MG63 (cell line): ENCODE results near the gene PRPSAP1. TPM values are rescaled to one million over a fixed set of nuclear protein-coding genes. Genes with fewer than 3 reads are reported as not detected.
"Not testable (repeated sequence)": the region's sequence is repeated elsewhere in the genome, so short reads cannot be mapped to it uniquely, and the experiment has no call there.

Source experiments
- DNase-seq: peaks from one replicate; pipeline ENCODE4 v3.0.0-alpha.2; 2020
- H3K27me3 ChIP-seq: fragments of 250-450 bp; sonication (Bioruptor Pico); 2 replicates; pipeline ENCODE4 v1.5.1; 2020; ENCODE audit warnings: mild to moderate bottlenecking, moderate library complexity
- H3K36me3 ChIP-seq: fragments of 250-450 bp; sonication (Bioruptor Pico); 2 replicates; pipeline ENCODE4 v1.5.1; 2020; ENCODE audit warnings: mild to moderate bottlenecking, moderate library complexity
- H3K4me3 ChIP-seq: fragments of 250-450 bp; sonication (Bioruptor Pico); 2 replicates; pipeline ENCODE4 v1.5.1; 2020; ENCODE audit warnings: mild to moderate bottlenecking, moderate library complexity
- H3K9me3 ChIP-seq: fragments of 250-450 bp; sonication (Bioruptor Pico); 2 replicates; pipeline ENCODE4 v1.5.1; 2020; ENCODE audit warnings: mild to moderate bottlenecking, moderate library complexity
- total RNA-seq: library from RNA; depleted of rRNA; stranded (reverse); fragments of >200 nt; shearing (Covaris generic); gene quantifications from 2 replicates; pipeline ENCODE4 v1.2.3, GENCODE V29; 2014; ENCODE audit warnings: low replicate concordance

PRPSAP1 gene
- total RNA-seq, 1 experiment from 2014 or later: 64.7 TPM

GRCh38 chr17:76350463-76350862 lies 3.3 kb downstream of the PRPSAP1 start:
- no peak for DNase-seq
- Histone ChIP-seq H3K36me3 (peaks cover 17% of the 10 kb centered on the region), H3K27me3 (no peaks in the 10 kb centered on the region), H3K4me3 (no peak overlapping the region), H3K9me3 (no peaks in the 10 kb centered on the region)

- not testable (repeated sequence) for H3K4me3 ChIP-seq, H3K27me3 ChIP-seq, DNase-seq, H3K9me3 ChIP-seq
- peaks cover 23% of the 10 kb centered on the region for H3K36me3 ChIP-seq
Observed at GRCh38 chr17:76346936-76347335, 6.8 kb downstream of the PRPSAP1 start.

- Histone ChIP-seq H3K27me3 (no peaks in the 10 kb centered on the region), H3K4me3 (no peak overlapping the region), H3K36me3 (peaks cover 23% of the 10 kb centered on the region), H3K9me3 (no peaks in the 10 kb centered on the region)
- DNase-seq: no peak
Observed at GRCh38 chr17:76345377-76345974, 8.2 kb downstream of the PRPSAP1 start.

GRCh38 chr17:76343106-76343505 lies 10.6 kb downstream of the PRPSAP1 start:
- H3K9me3 ChIP-seq: no peaks in the 10 kb centered on the region
- H3K4me3 ChIP-seq: no peak overlapping the region
- DNase-seq: no peak
- H3K36me3 ChIP-seq: peaks cover 23% of the 10 kb centered on the region
- no peaks in the 10 kb centered on the region for H3K27me3 ChIP-seq

- no peaks in the 10 kb centered on the region for H3K9me3 ChIP-seq
- no peaks in the 10 kb centered on the region for H3K27me3 ChIP-seq
- no peak for DNase-seq
- H3K4me3 ChIP-seq: no peak overlapping the region
- H3K36me3 ChIP-seq: peaks cover 16% of the 10 kb centered on the region
Observed at GRCh38 chr17:76341301-76341700, 12.4 kb downstream of the PRPSAP1 start.

- no peaks in the 10 kb centered on the region for H3K27me3 ChIP-seq
- peaks cover 6% of the 10 kb centered on the region for H3K36me3 ChIP-seq
- no peak overlapping the region for H3K4me3 ChIP-seq
- H3K9me3 ChIP-seq: no peaks in the 10 kb centered on the region
- DNase-seq: peak; percentile 14
Observed at GRCh38 chr17:76337413-76337777, 16.3 kb downstream of the PRPSAP1 start.

- peaks cover 6% of the 10 kb centered on the region for H3K36me3 ChIP-seq
- no peaks in the 10 kb centered on the region for H3K9me3 ChIP-seq
- no peak overlapping the region for H3K4me3 ChIP-seq
- DNase-seq: no peak
- no peaks in the 10 kb centered on the region for H3K27me3 ChIP-seq
Observed at GRCh38 chr17:76336756-76337412, 16.8 kb downstream of the PRPSAP1 start.

- H3K36me3 ChIP-seq: peaks cover 12% of the 10 kb centered on the region
- no peak for DNase-seq
- no peak overlapping the region for H3K4me3 ChIP-seq
- H3K27me3 ChIP-seq: no peaks in the 10 kb centered on the region
- no peaks in the 10 kb centered on the region for H3K9me3 ChIP-seq
Observed at GRCh38 chr17:76335716-76336381, 17.9 kb downstream of the PRPSAP1 start.

- no peaks in the 10 kb centered on the region for H3K9me3 ChIP-seq
- H3K4me3 ChIP-seq: no peak overlapping the region
- H3K36me3 ChIP-seq: peaks cover 18% of the 10 kb centered on the region
- H3K27me3 ChIP-seq: no peaks in the 10 kb centered on the region
- no peak for DNase-seq
Observed at GRCh38 chr17:76333673-76334505, 19.8 kb downstream of the PRPSAP1 start.

GRCh38 chr17:76331083-76331482 lies 22.6 kb downstream of the PRPSAP1 start:
- Histone ChIP-seq H3K36me3 (peaks cover 23% of the 10 kb centered on the region), H3K27me3 (no peaks in the 10 kb centered on the region), H3K4me3 (no peak overlapping the region), H3K9me3 (no peaks in the 10 kb centered on the region)
- DNase-seq: no peak

GRCh38 chr17:76329664-76330063 lies 24.1 kb downstream of the PRPSAP1 start:
- Histone ChIP-seq H3K27me3 (no peaks in the 10 kb centered on the region), H3K4me3 (no peak overlapping the region), H3K36me3 (peaks cover 23% of the 10 kb centered on the region), H3K9me3 (no peaks in the 10 kb centered on the region)
- DNase-seq: no peak

- no peak for DNase-seq
- Histone ChIP-seq H3K36me3 (peaks cover 26% of the 10 kb centered on the region), H3K27me3 (no peaks in the 10 kb centered on the region)
Observed at GRCh38 chr17:76327696-76328095, 26.0 kb downstream of the PRPSAP1 start.

GRCh38 chr17:76326306-76326705 lies 27.4 kb downstream of the PRPSAP1 start:
- peaks cover 24% of the 10 kb centered on the region for H3K36me3 ChIP-seq
- no peak for DNase-seq

More at GRCh38 chr17:76327696-76328095, 26.0 kb downstream of the PRPSAP1 start:
- H3K4me3 ChIP-seq: no peak overlapping the region
- H3K9me3 ChIP-seq: no peaks in the 10 kb centered on the region

GRCh38 chr17:76318586-76318985 lies 35.1 kb downstream of the PRPSAP1 start:
- H3K9me3 ChIP-seq: no peaks in the 10 kb centered on the region
- no peaks in the 10 kb centered on the region for H3K27me3 ChIP-seq
- peaks cover 25% of the 10 kb centered on the region for H3K36me3 ChIP-seq
- no peak overlapping the region for H3K4me3 ChIP-seq
- DNase-seq: no peak

More at GRCh38 chr17:76326306-76326705, 27.4 kb downstream of the PRPSAP1 start:
- no peak overlapping the region for H3K4me3 ChIP-seq
- no peaks in the 10 kb centered on the region for H3K27me3 ChIP-seq
- no peaks in the 10 kb centered on the region for H3K9me3 ChIP-seq

- H3K4me3 ChIP-seq: no peak overlapping the region
- no peaks in the 10 kb centered on the region for H3K27me3 ChIP-seq
- no peak for DNase-seq
- H3K9me3 ChIP-seq: no peaks in the 10 kb centered on the region
- peaks cover 29% of the 10 kb centered on the region for H3K36me3 ChIP-seq
Observed at GRCh38 chr17:76317535-76317934, 36.2 kb downstream of the PRPSAP1 start.

- Histone ChIP-seq H3K9me3 (no peaks in the 10 kb centered on the region), H3K36me3 (peaks cover 23% of the 10 kb centered on the region), H3K27me3 (no peaks in the 10 kb centered on the region), H3K4me3 (no peak overlapping the region)
- no peak for DNase-seq
Observed at GRCh38 chr17:76314392-76315227, 39.1 kb downstream of the PRPSAP1 start.
